Keratinocyte (primary cell): ENCODE measurements around the gene PPP1R1C. TPM values are rescaled to one million over a fixed set of nuclear protein-coding genes. Genes with fewer than 3 reads are reported as not detected.

Experiments
- DNase-seq: peaks from one replicate; pipeline ENCODE4 v3.0.0-alpha.2; 2011; ENCODE audit warnings: low read depth, missing footprints, low spot score
- FAIRE-seq: peaks from 2 replicates; lab custom pipeline; 2011; peaks lifted over from hg19 to GRCh38; lab: Jason Lieb, UNC
- H2AFZ ChIP-seq: 2 replicates; pipeline ENCODE4 v1.6.0; 2012; ENCODE audit warnings: low read length, control low read depth, inconsistent platforms; ENCODE audit not compliant: control insufficient read depth
- H3K27ac ChIP-seq: 2 replicates; pipeline ENCODE4 v1.5.1; 2011; ENCODE audit warnings: low read length; ENCODE audit not compliant: control insufficient read depth, insufficient read depth
- H3K27me3 ChIP-seq: 3 replicates; pipeline ENCODE4 v1.6.0; 2011; ENCODE audit warnings: low read length; ENCODE audit not compliant: control insufficient read depth, insufficient read depth; ENCODE audit errors: extremely low read depth
- H3K36me3 ChIP-seq, 2 experiments: 2 replicates in 1 of 2; 3 replicates in 1 of 2; pipeline ENCODE4 v1.5.1; 2011; ENCODE audit warnings: low read length in 2 of 2, mild to moderate bottlenecking in 1 of 2; ENCODE audit not compliant: control insufficient read depth in 2 of 2, insufficient read depth in 2 of 2; ENCODE audit errors: extremely low read depth in 1 of 2
- H3K4me1 ChIP-seq: 3 replicates; pipeline ENCODE4 v1.5.1; 2011; ENCODE audit warnings: low read length; ENCODE audit not compliant: control insufficient read depth, insufficient read depth; ENCODE audit errors: extremely low read depth
- H3K4me2 ChIP-seq: 3 replicates; pipeline ENCODE4 v1.6.0; 2011; ENCODE audit warnings: low read depth, low read length; ENCODE audit not compliant: control insufficient read depth, insufficient read depth; ENCODE audit errors: extremely low read depth
- H3K4me3 ChIP-seq, 3 experiments: fragments of 200-600 bp in 1 of 3; sonication (generic) in 1 of 3; 2 replicates in 2 of 3; 3 replicates in 1 of 3; pipeline ENCODE4 v1.5.1; 2011 to 2016; ENCODE audit warnings: low read length in 3 of 3, mild to moderate bottlenecking in 3 of 3, control low read depth in 2 of 3, inconsistent platforms in 1 of 3, low read depth in 1 of 3, mixed read lengths in 1 of 3, mixed run types in 1 of 3, moderate library complexity in 1 of 3; ENCODE audit not compliant: control insufficient read depth in 2 of 3, insufficient read depth in 2 of 3; ENCODE audit errors: extremely low read depth in 1 of 3
- H3K79me2 ChIP-seq: 2 replicates; pipeline ENCODE4 v1.6.0; 2012; ENCODE audit warnings: low read length; ENCODE audit not compliant: control insufficient read depth, insufficient read depth
- H3K9ac ChIP-seq: 3 replicates; pipeline ENCODE4 v1.6.0; 2011; ENCODE audit warnings: low read length; ENCODE audit not compliant: control insufficient read depth, insufficient read depth; ENCODE audit errors: extremely low read depth
- H3K9me1 ChIP-seq: 3 replicates; pipeline ENCODE4 v1.6.0; 2011; ENCODE audit warnings: low read length; ENCODE audit not compliant: control insufficient read depth, insufficient read depth; ENCODE audit errors: extremely low read depth
- H3K9me3 ChIP-seq: 2 replicates; pipeline ENCODE4 v1.5.1; 2012; ENCODE audit warnings: low read depth, low read length; ENCODE audit not compliant: control insufficient read depth
- H4K20me1 ChIP-seq: 3 replicates; pipeline ENCODE4 v1.6.0; 2011; ENCODE audit warnings: low read length; ENCODE audit not compliant: control insufficient read depth, insufficient read depth; ENCODE audit errors: extremely low read depth
- CTCF ChIP-seq, 3 experiments: IDR thresholded peaks in 1 of 3; conservative IDR thresholded peaks in 1 of 3; optimal IDR thresholded peaks in 1 of 3; 2 replicates in 2 of 3; 3 replicates in 1 of 3; pipeline versions ENCODE3 to v1.5.1; 2011; ENCODE audit warnings: low read length in 3 of 3, mild to moderate bottlenecking in 3 of 3, moderate library complexity in 2 of 3, control low read depth in 1 of 3, inconsistent platforms in 1 of 3; ENCODE audit not compliant: insufficient read depth in 2 of 3; ENCODE audit errors: extremely low read depth in 1 of 3
- EZH2 ChIP-seq: IDR thresholded peaks from one replicate; pipeline ENCODE4 v1.6.1; 2012; ENCODE audit warnings: inconsistent platforms, mild to moderate bottlenecking, low read length, moderate library complexity
- dilution Hi-C: fragments of 300-500 bp; cut with MboI; formaldehyde crosslinking; loops from one replicate; pipeline ENCODE4 v1.7.0; 2020; ENCODE audit warnings: low sequenced_read_pairs; ENCODE audit not compliant: extremely low pct_ligation_motif_present
- polyA plus RNA-seq, 5 experiments: library from polyadenylated mRNA; depleted of rRNA in 3 of 5; stranded (reverse) in 3 of 5; stranded (forward) in 1 of 5; unstranded in 1 of 5; fragments of >200 nt; gene quantifications; 1 replicate in 1 of 5; 2 replicates in 3 of 5; 3 replicates in 1 of 5; pipeline versions ENCODE4 v1.2.1 to v1.2.3, GENCODE V29; 2011 to 2012; ENCODE audit warnings: missing spikeins in 2 of 5, low read depth in 1 of 5, low replicate concordance in 1 of 5

The PPP1R1C gene
- polyA plus RNA-seq, 1 donor (not counting 4 experiments of a cell fraction or from before 2014, with no cell fraction given): 4.3 TPM

- Histone ChIP-seq H3K4me2 (no peak overlapping the region), H3K27me3 (no peaks in the 10 kb centered on the region), H3K36me3 (no peaks in the 10 kb centered on the region), H3K9ac (no peak overlapping the region), H3K9me3 (no peaks in the 10 kb centered on the region), H3K79me2 (no peaks in the 10 kb centered on the region), H2AFZ (no peak overlapping the region), H3K4me3 (no peak overlapping the region), H3K4me1 (no peaks in the 10 kb centered on the region), H3K27ac (no peak overlapping the region), H3K9me1 (no peaks in the 10 kb centered on the region), H4K20me1 (no peaks in the 10 kb centered on the region)
- TF ChIP-seq EZH2: no peak
- no peak for TF ChIP-seq CTCF (optimal IDR thresholded peaks at IDR 0.05 in 1 of 3, IDR thresholded peaks at IDR 0.05 in 1 of 3, conservative IDR thresholded peaks at IDR 0.05 in 1 of 3; ENCODE audit: extremely low read depth in 1 of 3, insufficient read depth in 2 of 3, low read length in 3 of 3)
- dilution Hi-C loops: no loop called here
- FAIRE-seq (no peak), DNase-seq (no peak)
These were observed 117.9 kb downstream of the PPP1R1C start for GRCh38 chr2:182103526-182103925.

- FAIRE-seq: no peak
- dilution Hi-C loops: no loop called here
These were observed 124.7 kb downstream of the PPP1R1C start for GRCh38 chr2:182110347-182110746.

GRCh38 chr2:182113334-182113733 lies 127.7 kb downstream of the PPP1R1C start:
- no peaks in the 10 kb centered on the region for H3K79me2 ChIP-seq
- no peaks in the 10 kb centered on the region for H3K9me3 ChIP-seq
- no peak for FAIRE-seq
- no peak overlapping the region for H3K4me2 ChIP-seq
- dilution Hi-C loops: no loop called here
- no peak for DNase-seq
- H3K9me1 ChIP-seq: no peaks in the 10 kb centered on the region
- TF ChIP-seq EZH2 (no peak), CTCF (optimal IDR thresholded peaks at IDR 0.05 in 1 of 3, IDR thresholded peaks at IDR 0.05 in 1 of 3, conservative IDR thresholded peaks at IDR 0.05 in 1 of 3; ENCODE audit: extremely low read depth in 1 of 3, insufficient read depth in 2 of 3, low read length in 3 of 3) (no peak)
- no peak overlapping the region for H2AFZ ChIP-seq
- H3K9ac ChIP-seq: no peak overlapping the region
- no peaks in the 10 kb centered on the region for H3K4me1 ChIP-seq
- no peaks in the 10 kb centered on the region for H4K20me1 ChIP-seq
- H3K4me3 ChIP-seq: no peak overlapping the region
- H3K27me3 ChIP-seq: no peaks in the 10 kb centered on the region
- H3K27ac ChIP-seq: no peak overlapping the region
- H3K36me3 ChIP-seq: no peaks in the 10 kb centered on the region

More at GRCh38 chr2:182110347-182110746, 124.7 kb downstream of the PPP1R1C start:
- DNase-seq: no peak
- Histone ChIP-seq H3K4me1 (no peaks in the 10 kb centered on the region), H3K4me2 (no peak overlapping the region), H2AFZ (no peak overlapping the region), H3K36me3 (no peaks in the 10 kb centered on the region), H3K9me1 (no peaks in the 10 kb centered on the region), H3K27ac (no peak overlapping the region), H3K9me3 (no peaks in the 10 kb centered on the region), H4K20me1 (no peaks in the 10 kb centered on the region), H3K79me2 (no peaks in the 10 kb centered on the region), H3K9ac (no peak overlapping the region), H3K27me3 (no peaks in the 10 kb centered on the region), H3K4me3 (no peak overlapping the region)
- no peak for TF ChIP-seq EZH2
